OCI-LY3 (cell line): ENCODE results near the gene SRGAP1.

Experiments
- H2AFZ ChIP-seq: fragments of 200-600, 300-600 bp; shearing (Covaris generic); 2 replicates; pipeline ENCODE4 v1.6.0; 2014; ENCODE audit warnings: antibody characterized with exemption, low read depth, low read length
- H3K27ac ChIP-seq: fragments of 200-600, 300-600 bp; sonication (generic); 2 replicates; pipeline ENCODE4 v1.5.1; 2014; ENCODE audit warnings: mild to moderate bottlenecking, low read length, moderate library complexity, mixed read lengths
- H3K27me3 ChIP-seq: fragments of 200-600, 300-600 bp; sonication (generic); 2 replicates; pipeline ENCODE4 v1.6.1; 2014; ENCODE audit warnings: low read depth, low read length, mixed read lengths
- H3K36me3 ChIP-seq: fragments of 200-600, 300-600 bp; sonication (generic); replicated peaks from 2 replicates; pipeline ENCODE3; 2014; ENCODE audit warnings: low read depth, low read length, mixed read lengths
- H3K4me1 ChIP-seq: fragments of 300-600, 200-600 bp; sonication (generic); 2 replicates; pipeline ENCODE4 v1.6.1; 2014; ENCODE audit warnings: low read length, mixed read lengths
- H3K4me2 ChIP-seq: fragments of 200-600, 300-600 bp; sonication (generic); 2 replicates; pipeline ENCODE4 v1.6.1; 2014; ENCODE audit warnings: low read length, mixed read lengths
- H3K4me3 ChIP-seq: fragments of 300-600, 200-600 bp; sonication (generic); 2 replicates; pipeline ENCODE4 v1.5.1; 2014; ENCODE audit warnings: antibody characterized with exemption, mild to moderate bottlenecking, low read length, moderate library complexity
- H3K79me2 ChIP-seq: fragments of 300-600, 200-600 bp; shearing (Covaris generic); 2 replicates; pipeline ENCODE4 v1.6.1; 2014; ENCODE audit warnings: mild to moderate bottlenecking, low read length, mixed read lengths
- H3K9ac ChIP-seq: fragments of 300-600, 200-600 bp; shearing (Covaris generic); 2 replicates; pipeline ENCODE4 v1.6.0; 2014; ENCODE audit warnings: mild to moderate bottlenecking, low read length, moderate library complexity
- H3K9me3 ChIP-seq: fragments of 200-600, 300-600 bp; shearing (Covaris generic); 2 replicates; pipeline ENCODE4 v1.6.1; 2014; ENCODE audit warnings: low read length, mixed read lengths; ENCODE audit not compliant: insufficient read depth
- H4K20me1 ChIP-seq: fragments of 200-600, 300-600 bp; sonication (generic); 2 replicates; pipeline ENCODE4 v1.6.1; 2016; ENCODE audit warnings: low read length, mixed read lengths; ENCODE audit not compliant: insufficient read depth
- CTCF ChIP-seq: fragments of 200-600, 300-600 bp; sonication (generic); IDR thresholded peaks from 2 replicates; pipeline ENCODE4 v1.5.1; 2014; ENCODE audit warnings: antibody characterized with exemption, low read length, low read depth
- EZH2phosphoT487 ChIP-seq: fragments of 200-600 bp; shearing (Covaris generic); IDR thresholded peaks from 2 replicates; pipeline ENCODE4 v1.6.1; 2018; ENCODE audit warnings: antibody characterized with exemption, mixed run types, low read depth

SRGAP1 gene

GRCh38 chr12:63893170-63893569, 48.7 kb downstream of the SRGAP1 start:
- TF ChIP-seq CTCF (no peak), EZH2phosphoT487 (no peak)
- no peaks in the 10 kb centered on the region for H3K79me2 ChIP-seq
- H3K36me3 ChIP-seq, result no peaks in the 10 kb centered on the region
- no peak overlapping the region for H3K4me3 ChIP-seq
- no peaks in the 10 kb centered on the region for H4K20me1 ChIP-seq
- no peak overlapping the region for H2AFZ ChIP-seq
- H3K9me3 ChIP-seq, result no peaks in the 10 kb centered on the region
- H3K27me3 ChIP-seq, result no peaks in the 10 kb centered on the region
- no peak overlapping the region for H3K4me2 ChIP-seq
- H3K4me1 ChIP-seq, result no peaks in the 10 kb centered on the region
- H3K27ac ChIP-seq, result no peak overlapping the region
- H3K9ac ChIP-seq, result no peak overlapping the region

- no peaks in the 10 kb centered on the region for H4K20me1 ChIP-seq
- H3K36me3 ChIP-seq, result no peaks in the 10 kb centered on the region
- no peaks in the 10 kb centered on the region for H3K27me3 ChIP-seq
- H3K79me2 ChIP-seq, result no peaks in the 10 kb centered on the region
- no peak overlapping the region for H3K9ac ChIP-seq
- H3K4me3 ChIP-seq, result no peak overlapping the region
- H3K4me2 ChIP-seq, result no peak overlapping the region
- peaks cover 9% of the 10 kb centered on the region for H3K4me1 ChIP-seq
- H3K27ac ChIP-seq, result no peak overlapping the region
- no peaks in the 10 kb centered on the region for H3K9me3 ChIP-seq
- H2AFZ ChIP-seq, result no peak overlapping the region
- TF ChIP-seq EZH2phosphoT487 (no peak), CTCF (no peak)
Observed at GRCh38 chr12:63894132-63894531, 49.6 kb downstream of the SRGAP1 start.

GRCh38 chr12:63895841-63896240, 51.3 kb downstream of the SRGAP1 start:
- H3K4me2 ChIP-seq, result no peak overlapping the region
- no peak overlapping the region for H3K4me3 ChIP-seq
- no peaks in the 10 kb centered on the region for H4K20me1 ChIP-seq
- H3K9me3 ChIP-seq, result no peaks in the 10 kb centered on the region
- H3K27ac ChIP-seq, result no peak overlapping the region
- peaks cover 10% of the 10 kb centered on the region for H3K4me1 ChIP-seq
- no peaks in the 10 kb centered on the region for H3K36me3 ChIP-seq
- no peak for TF ChIP-seq EZH2phosphoT487
- no peaks in the 10 kb centered on the region for H3K79me2 ChIP-seq
- no peak overlapping the region for H2AFZ ChIP-seq
- no peaks in the 10 kb centered on the region for H3K27me3 ChIP-seq
- no peak overlapping the region for H3K9ac ChIP-seq

- no peak overlapping the region for H3K9ac ChIP-seq
- H3K9me3 ChIP-seq, result no peaks in the 10 kb centered on the region
- H3K27me3 ChIP-seq, result no peaks in the 10 kb centered on the region
- no peaks in the 10 kb centered on the region for H3K36me3 ChIP-seq
- no peaks in the 10 kb centered on the region for H3K79me2 ChIP-seq
- H3K4me2 ChIP-seq, result peak overlapping the region; percentile 6; the same call in 1 of the 2 replicates
- TF ChIP-seq CTCF (no peak), EZH2phosphoT487 (no peak)
- no peak overlapping the region for H3K27ac ChIP-seq
- no peaks in the 10 kb centered on the region for H4K20me1 ChIP-seq
- no peak overlapping the region for H3K4me3 ChIP-seq
- H3K4me1 ChIP-seq, result peaks cover 10% of the 10 kb centered on the region
- no peak overlapping the region for H2AFZ ChIP-seq
Observed at GRCh38 chr12:63897931-63898330, 53.4 kb downstream of the SRGAP1 start.
